Liver (tissue), 4 donors: ENCODE measurements around the gene PPP1CC. TPM values are rescaled to one million over a fixed set of nuclear protein-coding genes. Genes with fewer than 3 reads are reported as not detected.

Source experiments
- polyA plus RNA-seq, 2 donors: library from polyadenylated mRNA; stranded (reverse) in 1 of 2; unstranded in 1 of 2; fragments of 200-250 nt in 1 of 2; fragments of >200 nt in 1 of 2; fragmentation: Nextera tagmentation in 1 of 2; extraction: Ambion mirVana in 1 of 2; gene quantifications; one replicate each; pipeline versions ENCODE4 v1.2.1 to v1.2.3, GENCODE V29; 2013 to 2015
- total RNA-seq, 2 donors: library from RNA; depleted of rRNA; stranded (reverse); fragments of >200 nt; gene quantifications; one replicate each; pipeline ENCODE4 v1.2.3, GENCODE V29; 2014
- donor health status: healthy.
- donor health status: healthy.
- donor health status: healthy.

Gene PPP1CC
- total and polyA plus RNA-seq, 4 donors: 22.1 to 73.2 (median 36.0) TPM

Other genes with a start within 250 kb of the PPP1CC start
- 10 to 100 TPM; 48.0 to 61.5 TPM for gene VPS29, start 240.8 kb downstream of the PPP1CC start, total RNA-seq
- gene VPS29, start 240.8 kb downstream of the PPP1CC start, polyA plus RNA-seq: 100 to 1,000 TPM in 1 of 2 donors, 10 to 100 TPM in 1; 74.1 to 170 TPM
- under 1 TPM; 0.33 to 0.56 TPM for gene RAD9B, start 240.6 kb downstream of the PPP1CC start, total RNA-seq
- under 1 TPM; 0.14 to 0.22 TPM for gene RAD9B, start 240.6 kb downstream of the PPP1CC start, polyA plus RNA-seq
- 10 to 100 TPM in 1 of 2 donors, 1 to 10 TPM in 1; 8.5 to 15.7 TPM for gene PPTC7, start 159.6 kb downstream of the PPP1CC start, total RNA-seq
- 1 to 10 TPM; 5.6 to 8.2 TPM for gene PPTC7, start 159.6 kb downstream of the PPP1CC start, polyA plus RNA-seq
- 10 to 100 TPM; 11.3 to 12.0 TPM for gene TCTN1, start 128.8 kb downstream of the PPP1CC start, total RNA-seq
- 10 to 100 TPM in 1 of 2 donors, 1 to 10 TPM in 1; 6.0 to 10.4 TPM for gene TCTN1, start 128.8 kb downstream of the PPP1CC start, polyA plus RNA-seq
- 1 to 10 TPM; 2.6 to 5.4 TPM for gene HVCN1, start 53.8 kb downstream of the PPP1CC start, total RNA-seq
- gene HVCN1, start 53.8 kb downstream of the PPP1CC start, polyA plus RNA-seq: 1 to 10 TPM; 1.8 to 2.3 TPM
- gene CCDC63, start 104.1 kb upstream of the PPP1CC start, total RNA-seq: not detected
- not detected for gene CCDC63, start 104.1 kb upstream of the PPP1CC start, polyA plus RNA-seq
- gene MYL2, start 177.7 kb upstream of the PPP1CC start, total RNA-seq: not detected
- under 1 TPM in 1 of 2 donors, not detected in 1; 0.22 TPM for gene MYL2, start 177.7 kb upstream of the PPP1CC start, polyA plus RNA-seq